Endothelial cell (in vitro differentiated cells): ENCODE data around the gene TMEM108. TPM values are rescaled to one million over a fixed set of nuclear protein-coding genes. Genes with fewer than 3 reads are reported as not detected.

Experiments used
- DNase-seq: peaks from one replicate; pipeline ENCODE4 v3.0.0; 2021; ENCODE audit warnings: low spot score
- H3K27ac Mint-ChIP-seq: one replicate; pipeline ENCODE4 v1.8.0; 2021; ENCODE audit warnings: mixed read lengths, inconsistent platforms; ENCODE audit not compliant: unreplicated experiment
- H3K27me3 Mint-ChIP-seq: one replicate; pipeline ENCODE4 v1.8.0; 2021; ENCODE audit warnings: mild to moderate bottlenecking, moderate library complexity, mixed read lengths, inconsistent platforms; ENCODE audit not compliant: unreplicated experiment
- H3K36me3 Mint-ChIP-seq: one replicate; pipeline ENCODE4 v1.8.0; 2021; ENCODE audit warnings: mild to moderate bottlenecking, low read depth, mixed read lengths, inconsistent platforms; ENCODE audit not compliant: unreplicated experiment
- H3K4me1 Mint-ChIP-seq: one replicate; pipeline ENCODE4 v1.8.0; 2021; ENCODE audit warnings: mild to moderate bottlenecking, mixed read lengths, inconsistent platforms; ENCODE audit not compliant: unreplicated experiment
- H3K4me3 Mint-ChIP-seq: one replicate; pipeline ENCODE4 v1.8.0; 2021; ENCODE audit warnings: mild to moderate bottlenecking, mixed read lengths, inconsistent platforms; ENCODE audit not compliant: unreplicated experiment
- H3K9me3 Mint-ChIP-seq: one replicate; pipeline ENCODE4 v1.8.0; 2021; ENCODE audit warnings: mixed read lengths, inconsistent platforms; ENCODE audit not compliant: unreplicated experiment
- total RNA-seq: library from RNA; stranded (reverse); fragmentation: NEBNext Ultra II Directional; extraction: Animal tissue kit (Norgen Biotek cat#: 25700); gene quantifications from one replicate; pipeline ENCODE4 v1.2.1, GENCODE V29; 2021; ENCODE audit not compliant: unreplicated experiment
- TF ChIP-seq, protein P1 (sequence below): fragments of 200-600 bp; sonication (generic); IDR thresholded peaks from one replicate; pipeline ENCODE4 v1.5.0; 2021; ENCODE audit warnings: antibody characterized with exemption; ENCODE audit not compliant: unreplicated experiment

TMEM108 gene
- total RNA-seq, 1 donor from 2014 or later = 14.2 TPM

DNA sequence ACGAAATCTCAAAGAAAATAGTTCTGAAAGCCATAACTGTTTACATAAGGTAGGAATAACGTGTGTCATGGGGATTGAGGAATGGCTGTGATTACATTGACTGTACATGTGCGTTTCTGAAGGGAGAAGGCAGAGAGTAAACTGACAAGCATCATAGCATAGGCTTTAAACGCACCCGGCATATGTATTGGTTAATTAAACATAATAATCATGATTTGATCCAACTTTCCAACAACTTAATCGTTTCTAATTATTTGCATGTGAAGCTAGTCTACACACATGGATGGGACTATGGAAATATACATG lies 3.3 kb downstream of the TMEM108 start:
- peaks cover 7% of the 10 kb centered on the region for H3K27me3 Mint-ChIP-seq
- H3K4me3 Mint-ChIP-seq = no peak overlapping the region
- no peaks in the 10 kb centered on the region for H3K36me3 Mint-ChIP-seq
- H3K4me1 Mint-ChIP-seq = peaks cover 8% of the 10 kb centered on the region
- no peak for DNase-seq
- TF ChIP-seq, protein P1, sequence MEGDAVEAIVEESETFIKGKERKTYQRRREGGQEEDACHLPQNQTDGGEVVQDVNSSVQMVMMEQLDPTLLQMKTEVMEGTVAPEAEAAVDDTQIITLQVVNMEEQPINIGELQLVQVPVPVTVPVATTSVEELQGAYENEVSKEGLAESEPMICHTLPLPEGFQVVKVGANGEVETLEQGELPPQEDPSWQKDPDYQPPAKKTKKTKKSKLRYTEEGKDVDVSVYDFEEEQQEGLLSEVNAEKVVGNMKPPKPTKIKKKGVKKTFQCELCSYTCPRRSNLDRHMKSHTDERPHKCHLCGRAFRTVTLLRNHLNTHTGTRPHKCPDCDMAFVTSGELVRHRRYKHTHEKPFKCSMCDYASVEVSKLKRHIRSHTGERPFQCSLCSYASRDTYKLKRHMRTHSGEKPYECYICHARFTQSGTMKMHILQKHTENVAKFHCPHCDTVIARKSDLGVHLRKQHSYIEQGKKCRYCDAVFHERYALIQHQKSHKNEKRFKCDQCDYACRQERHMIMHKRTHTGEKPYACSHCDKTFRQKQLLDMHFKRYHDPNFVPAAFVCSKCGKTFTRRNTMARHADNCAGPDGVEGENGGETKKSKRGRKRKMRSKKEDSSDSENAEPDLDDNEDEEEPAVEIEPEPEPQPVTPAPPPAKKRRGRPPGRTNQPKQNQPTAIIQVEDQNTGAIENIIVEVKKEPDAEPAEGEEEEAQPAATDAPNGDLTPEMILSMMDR = no peak
- H3K9me3 Mint-ChIP-seq = peaks cover 3% of the 10 kb centered on the region
- no peak overlapping the region for H3K27ac Mint-ChIP-seq

DNA sequence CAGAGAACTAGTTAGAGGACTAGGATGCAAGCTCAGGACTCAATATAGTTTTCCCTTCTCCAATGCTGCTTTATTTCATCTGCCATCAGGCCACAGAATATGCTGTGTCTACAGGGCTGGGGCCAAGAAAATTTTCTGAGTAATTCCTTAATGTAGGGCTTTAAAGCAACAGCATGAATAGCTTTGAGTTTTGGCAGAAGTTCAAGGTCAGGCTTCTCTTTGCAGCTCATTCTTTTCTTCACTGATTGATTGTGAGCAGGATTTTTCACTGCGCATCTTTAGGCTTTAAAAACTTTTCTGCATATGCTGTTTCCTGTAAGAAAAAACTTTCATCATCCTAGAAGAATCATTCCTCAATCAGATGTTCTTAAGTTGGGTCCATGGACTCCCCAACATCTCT lies 4.6 kb downstream of the TMEM108 start:
- TF ChIP-seq, protein P1 = no peak
- H3K9me3 Mint-ChIP-seq = peaks cover 2% of the 10 kb centered on the region
- H3K4me3 Mint-ChIP-seq = no peak overlapping the region
- no peak overlapping the region for H3K27ac Mint-ChIP-seq
- no peak for DNase-seq
- no peaks in the 10 kb centered on the region for H3K36me3 Mint-ChIP-seq
- H3K27me3 Mint-ChIP-seq = peaks cover 2% of the 10 kb centered on the region
- H3K4me1 Mint-ChIP-seq = peaks cover 8% of the 10 kb centered on the region

DNA sequence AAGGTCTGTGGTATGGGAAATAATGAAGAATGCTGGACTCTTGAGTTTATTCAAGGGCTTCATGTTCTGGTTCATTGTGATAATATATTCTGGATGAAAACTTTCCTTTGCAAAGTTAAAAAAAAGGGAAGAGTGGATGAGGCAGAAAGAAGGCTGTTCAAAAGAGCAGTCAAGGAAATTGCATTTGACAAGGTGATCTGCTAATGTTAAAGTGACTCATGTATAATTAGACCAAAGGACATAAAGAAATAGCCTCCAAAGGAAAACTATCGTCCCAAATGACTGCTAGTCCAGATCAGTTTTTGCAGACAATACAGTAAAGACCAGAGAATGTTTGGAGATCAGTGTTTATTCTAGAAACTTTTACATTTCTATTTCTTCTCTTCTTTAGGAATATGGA lies 9.8 kb downstream of the TMEM108 start:
- H3K27me3 Mint-ChIP-seq = no peaks in the 10 kb centered on the region
- H3K4me1 Mint-ChIP-seq = peaks cover 5% of the 10 kb centered on the region
- no peaks in the 10 kb centered on the region for H3K9me3 Mint-ChIP-seq
- H3K27ac Mint-ChIP-seq = no peak overlapping the region
- no peak overlapping the region for H3K4me3 Mint-ChIP-seq
- no peaks in the 10 kb centered on the region for H3K36me3 Mint-ChIP-seq
- no peak for DNase-seq
- TF ChIP-seq, protein P1 = no peak

DNA sequence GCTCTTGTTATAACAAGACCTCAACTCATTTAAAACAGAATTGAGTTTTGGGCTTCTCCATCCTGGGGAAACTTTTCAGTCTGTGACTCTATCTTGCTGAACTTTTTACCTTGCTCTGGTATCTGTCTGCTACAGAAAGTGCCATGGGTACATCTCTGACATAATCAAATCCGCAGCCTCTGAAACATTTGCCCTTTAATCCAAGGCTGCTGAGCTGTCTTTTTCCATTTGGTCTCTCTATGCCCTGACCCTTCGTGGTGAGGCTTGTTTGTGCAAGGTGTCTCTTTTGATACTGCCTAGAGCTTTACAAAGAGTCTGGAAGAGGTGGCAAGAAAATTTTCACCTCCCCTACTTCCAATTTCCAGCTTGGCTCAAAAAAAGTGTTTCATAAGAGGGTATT lies 11.3 kb downstream of the TMEM108 start:
- H3K4me1 Mint-ChIP-seq = peaks cover 5% of the 10 kb centered on the region
- DNase-seq = no peak
- no peak overlapping the region for H3K27ac Mint-ChIP-seq
- no peaks in the 10 kb centered on the region for H3K36me3 Mint-ChIP-seq
- no peaks in the 10 kb centered on the region for H3K27me3 Mint-ChIP-seq
- TF ChIP-seq, protein P1 = no peak
- no peaks in the 10 kb centered on the region for H3K9me3 Mint-ChIP-seq
- H3K4me3 Mint-ChIP-seq = no peak overlapping the region

DNA sequence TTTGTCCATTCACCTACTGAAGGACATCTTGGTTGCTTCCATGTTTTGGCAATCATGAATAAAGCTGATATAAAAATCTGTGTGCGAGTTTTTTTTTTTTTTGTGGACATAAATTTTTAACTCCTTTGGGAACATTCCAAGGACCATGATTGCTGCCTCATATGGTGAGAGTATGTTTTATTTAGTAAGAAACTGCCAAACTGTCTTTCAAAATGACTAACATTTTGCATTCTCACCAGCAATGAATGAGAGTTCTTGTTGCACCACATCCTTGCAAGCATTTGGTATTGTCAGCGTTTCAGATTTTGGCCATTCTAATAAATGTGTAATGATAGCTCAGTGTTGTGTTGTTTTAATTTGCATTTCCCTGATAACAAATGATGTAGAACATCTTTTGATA lies 12.7 kb downstream of the TMEM108 start:
- H3K27ac Mint-ChIP-seq = no peak overlapping the region
- TF ChIP-seq, protein P1 = no peak
- no peak for DNase-seq
- H3K4me3 Mint-ChIP-seq = no peak overlapping the region
- no peaks in the 10 kb centered on the region for H3K36me3 Mint-ChIP-seq
- no peaks in the 10 kb centered on the region for H3K27me3 Mint-ChIP-seq
- no peaks in the 10 kb centered on the region for H3K9me3 Mint-ChIP-seq
- peaks cover 5% of the 10 kb centered on the region for H3K4me1 Mint-ChIP-seq
